ENCODE measurements around the gene TBCD.

The TBCD gene

GRCh38 chr17:82808006-82808405, 56.1 kb downstream of the TBCD start:
- Histone ChIP-seq H3K27me3 (no peaks in the 10 kb centered on the region), H3K27ac (no peak overlapping the region), H3K4me1 (peaks cover 50% of the 10 kb centered on the region), H3K4me3 (no peak overlapping the region), H3K36me3 (peaks cover 52% of the 10 kb centered on the region), H3K9ac (no peak overlapping the region), H4K20me1 (peaks cover 89% of the 10 kb centered on the region), H3K4me2 (no peak overlapping the region), H3K9me3 (no peaks in the 10 kb centered on the region)
- no peak for TF ChIP-seq Cebpa-rat (IDR thresholded peaks at IDR 0.05)

- H3K4me1 ChIP-seq, result peaks cover 49% of the 10 kb centered on the region
- H4K20me1 ChIP-seq, result peaks cover 85% of the 10 kb centered on the region
- H3K27me3 ChIP-seq, result no peaks in the 10 kb centered on the region
- no peaks in the 10 kb centered on the region for H3K9me3 ChIP-seq
- no peak for TF ChIP-seq Cebpa-rat (IDR thresholded peaks at IDR 0.05)
- H3K27ac ChIP-seq, result no peak overlapping the region
- H3K4me2 ChIP-seq, result peak overlapping the region; percentile 73
- H3K9ac ChIP-seq, result no peak overlapping the region
- H3K36me3 ChIP-seq, result peaks cover 60% of the 10 kb centered on the region
- H3K4me3 ChIP-seq, result no peak overlapping the region
Measured at GRCh38 chr17:82808921-82809905, 57.3 kb downstream of the TBCD start.

- Histone ChIP-seq H3K9ac (0 out of 2 replicates have a peak overlapping the region, but pooled peaks have one; percentile 4), H3K27me3 (no peaks in the 10 kb centered on the region), H3K4me1 (peaks cover 66% of the 10 kb centered on the region), H3K36me3 (peaks cover 59% of the 10 kb centered on the region), H4K20me1 (peaks cover 75% of the 10 kb centered on the region), H3K4me2 (peak overlapping the region; percentile 73), H3K27ac (peak overlapping the region; percentile 12), H3K4me3 (no peak overlapping the region), H3K9me3 (no peaks in the 10 kb centered on the region)
- no peak for TF ChIP-seq Cebpa-rat (IDR thresholded peaks at IDR 0.05)
Measured at GRCh38 chr17:82810644-82811430, 59.0 kb downstream of the TBCD start.

GRCh38 chr17:82812058-82812457, 60.2 kb downstream of the TBCD start:
- peaks cover 63% of the 10 kb centered on the region for H4K20me1 ChIP-seq
- 0 out of 2 replicates have a peak overlapping the region, but pooled peaks have one; percentile 0 for H3K9ac ChIP-seq
- peak overlapping the region; percentile 73 for H3K4me2 ChIP-seq
- no peak for TF ChIP-seq Cebpa-rat (IDR thresholded peaks at IDR 0.05)
- H3K36me3 ChIP-seq, result peaks cover 56% of the 10 kb centered on the region
- H3K27ac ChIP-seq, result no peak overlapping the region
- H3K9me3 ChIP-seq, result 0 out of 2 replicates have a peak, but pooled peaks cover 5% of the 10 kb centered on the region
- peaks cover 78% of the 10 kb centered on the region for H3K4me1 ChIP-seq
- H3K4me3 ChIP-seq, result no peak overlapping the region
- H3K27me3 ChIP-seq, result no peaks in the 10 kb centered on the region

- H4K20me1 ChIP-seq, result peaks cover 65% of the 10 kb centered on the region
- TF ChIP-seq Cebpa-rat (IDR thresholded peaks at IDR 0.05), result no peak
- no peaks in the 10 kb centered on the region for H3K27me3 ChIP-seq
- H3K36me3 ChIP-seq, result peaks cover 56% of the 10 kb centered on the region
- H3K9me3 ChIP-seq, result 0 out of 2 replicates have a peak, but pooled peaks cover 5% of the 10 kb centered on the region
- H3K4me3 ChIP-seq, result no peak overlapping the region
- peaks cover 83% of the 10 kb centered on the region for H3K4me1 ChIP-seq
- H3K27ac ChIP-seq, result no peak overlapping the region
- H3K9ac ChIP-seq, result no peak overlapping the region
- peak overlapping the region; percentile 73 for H3K4me2 ChIP-seq
Measured at GRCh38 chr17:82812601-82813000, 60.7 kb downstream of the TBCD start.

GRCh38 chr17:82813299-82814051, 61.6 kb downstream of the TBCD start:
- Histone ChIP-seq H3K27me3 (no peaks in the 10 kb centered on the region), H3K4me1 (peaks cover 92% of the 10 kb centered on the region), H3K36me3 (peaks cover 57% of the 10 kb centered on the region), H3K4me3 (no peak overlapping the region), H3K9me3 (0 out of 2 replicates have a peak, but pooled peaks cover 5% of the 10 kb centered on the region), H4K20me1 (peaks cover 66% of the 10 kb centered on the region), H3K27ac (no peak overlapping the region), H3K4me2 (no peak overlapping the region; the same call in 1 of the 2 replicates), H3K9ac (no peak overlapping the region)
- TF ChIP-seq Cebpa-rat (IDR thresholded peaks at IDR 0.05), result no peak

- H3K4me3 ChIP-seq, result no peak overlapping the region
- H3K27me3 ChIP-seq, result no peaks in the 10 kb centered on the region
- peaks cover 52% of the 10 kb centered on the region for H4K20me1 ChIP-seq
- no peak overlapping the region for H3K9ac ChIP-seq
- no peak overlapping the region for H3K27ac ChIP-seq
- peak overlapping the region; percentile 50; the same call in 1 of the 2 replicates for H3K4me2 ChIP-seq
- H3K9me3 ChIP-seq, result peaks cover 6% of the 10 kb centered on the region
- H3K36me3 ChIP-seq, result peaks cover 49% of the 10 kb centered on the region
- no peak for TF ChIP-seq Cebpa-rat (IDR thresholded peaks at IDR 0.05)
- peaks cover 92% of the 10 kb centered on the region for H3K4me1 ChIP-seq
Measured at GRCh38 chr17:82814834-82815233, 63.0 kb downstream of the TBCD start.

- peak overlapping the region; percentile 50 for H3K4me2 ChIP-seq
- H3K27ac ChIP-seq, result no peak overlapping the region
- TF ChIP-seq Cebpa-rat (IDR thresholded peaks at IDR 0.05), result no peak
- H3K9ac ChIP-seq, result no peak overlapping the region
- H3K9me3 ChIP-seq, result peaks cover 12% of the 10 kb centered on the region
- H3K4me3 ChIP-seq, result no peak overlapping the region
- peaks cover 55% of the 10 kb centered on the region for H3K36me3 ChIP-seq
- H3K27me3 ChIP-seq, result no peaks in the 10 kb centered on the region
- H4K20me1 ChIP-seq, result peaks cover 47% of the 10 kb centered on the region
- H3K4me1 ChIP-seq, result peaks cover 86% of the 10 kb centered on the region
Measured at GRCh38 chr17:82815354-82815753, 63.5 kb downstream of the TBCD start.

- peaks cover 60% of the 10 kb centered on the region for H3K36me3 ChIP-seq
Measured at GRCh38 chr17:82815790-82816305, 64.0 kb downstream of the TBCD start.

More at GRCh38 chr17:82815790-82816305, 64.0 kb downstream of the TBCD start:
- peaks cover 42% of the 10 kb centered on the region for H4K20me1 ChIP-seq
- peaks cover 15% of the 10 kb centered on the region for H3K9me3 ChIP-seq
- no peak overlapping the region for H3K4me3 ChIP-seq
- peak overlapping the region; percentile 50 for H3K4me2 ChIP-seq
- no peak overlapping the region for H3K27ac ChIP-seq
- H3K27me3 ChIP-seq, result no peaks in the 10 kb centered on the region
- H3K4me1 ChIP-seq, result peaks cover 81% of the 10 kb centered on the region
- H3K9ac ChIP-seq, result no peak overlapping the region
- peak; percentile 93; the same call in 1 of the 2 replicates for TF ChIP-seq Cebpa-rat (IDR thresholded peaks at IDR 0.05)
